NCI-H2196 treated with DMSO at 0.1 percent for 48 hours (cell line): ENCODE results near the gene RBCK1.
"Not testable (repeated sequence)": the region's sequence is repeated elsewhere in the genome, so short reads cannot be mapped to it uniquely, and the experiment has no call there.

Source experiments
- DNase-seq: peaks from one replicate; lab custom pipeline; 2025; ENCODE audit not compliant: unreplicated experiment; lab: John Stamatoyannopoulos, UW

Gene RBCK1

GRCh38 chr20:467755-468154, 59.7 kb downstream of the RBCK1 start:
- no peak for DNase-seq

GRCh38 chr20:469746-470490, 61.8 kb downstream of the RBCK1 start:
- DNase-seq, result no peak

GRCh38 chr20:472137-472846, 64.2 kb downstream of the RBCK1 start:
- no peak for DNase-seq

- no peak for DNase-seq
These were observed 64.8 kb downstream of the RBCK1 start for GRCh38 chr20:472889-473292.

- no peak for DNase-seq
These were observed 66.5 kb downstream of the RBCK1 start for GRCh38 chr20:474581-474980.

GRCh38 chr20:475463-476357, 67.6 kb downstream of the RBCK1 start:
- no peak for DNase-seq

- not testable (repeated sequence) for DNase-seq
These were observed 68.6 kb downstream of the RBCK1 start for GRCh38 chr20:476561-477249.

GRCh38 chr20:478010-478948, 70.2 kb downstream of the RBCK1 start:
- DNase-seq, result no peak

- DNase-seq, result peak; percentile 58
These were observed 70.9 kb downstream of the RBCK1 start for GRCh38 chr20:478949-479429.

- DNase-seq, result no peak
These were observed 71.4 kb downstream of the RBCK1 start for GRCh38 chr20:479487-479886.

- DNase-seq, result no peak
These were observed 71.9 kb downstream of the RBCK1 start for GRCh38 chr20:480044-480443.

GRCh38 chr20:481167-481566, 73.1 kb downstream of the RBCK1 start:
- DNase-seq, result no peak
